Ovary (tissue), 9 donors: Measurements from ENCODE around the gene SLC19A1. TPM values are rescaled to one million over a fixed set of nuclear protein-coding genes. Genes with fewer than 3 reads are reported as not detected.

Source experiments
- DNase-seq, 5 donors: peaks; one replicate each; pipeline ENCODE4 v3.0.0-alpha.2; 2019 to 2020
- H3K27ac ChIP-seq, 2 donors: fragments of 200-600 bp; one replicate each; pipeline versions ENCODE4 v1.5.1 to v1.8.0; 2019 to 2022
- H3K27me3 ChIP-seq: fragments of 200-600 bp; one replicate; pipeline ENCODE4 v1.8.0; 2022
- H3K36me3 ChIP-seq: fragments of 200-600 bp; sonication (generic); one replicate; pipeline ENCODE4 v1.5.1; 2019
- H3K4me1 ChIP-seq: one replicate; pipeline ENCODE4 v1.8.1; 2013; ENCODE audit warnings: mild to moderate bottlenecking, moderate library complexity; ENCODE audit not compliant: insufficient read depth
- H3K4me3 ChIP-seq: fragments of 200-600 bp; sonication (generic); one replicate; pipeline ENCODE4 v1.5.1; 2017
- H3K9me3 ChIP-seq, 2 donors: fragments of 200-600 bp in 1 of 2; sonication (generic) in 1 of 2; one replicate each; pipeline versions ENCODE4 v1.5.1 to v1.8.1; 2013 to 2019; ENCODE audit warnings: mild to moderate bottlenecking in 1 of 2, moderate library complexity in 1 of 2
- CTCF ChIP-seq, 3 donors: fragments of 450-650 bp in 2 of 3; fragments of 200-600 bp in 1 of 3; IDR thresholded peaks; one replicate each; pipeline versions ENCODE4 v1.5.1 to v1.8.0; 2016 to 2022; ENCODE audit warnings: antibody characterized with exemption in 3 of 3, mild to moderate bottlenecking in 1 of 3
- EP300 ChIP-seq: sonication (generic); formaldehyde crosslinking; IDR thresholded peaks from one replicate; pipeline ENCODE4 v1.6.1; 2017; ENCODE audit warnings: antibody characterized with exemption
- POLR2A ChIP-seq: fragments of 450-650 bp; IDR thresholded peaks from one replicate; pipeline ENCODE4 v1.6.1; 2017; ENCODE audit warnings: antibody characterized with exemption, mild to moderate bottlenecking, moderate library complexity
- WGBS, 3 donors: extraction: QIAGEN DNeasy Blood & Tissue Kit in 1 of 3; methylation state at CpG; one replicate each; pipeline versions ENCODE4 v1.1.5 to v1.1.7; 2013 to 2017; 5-methylcytosine and 5-hydroxymethylcytosine counted together
- intact Hi-C, 4 donors: fragments of 100-400 bp; cut with DNase I; formaldehyde crosslinking; loops; one replicate each; pipeline versions ENCODE4 v1.11.0 to v1.15.1; 2022 to 2023
- polyA plus RNA-seq, 2 donors: library from polyadenylated mRNA; stranded (reverse); fragments of 200-250 nt in 1 of 2; fragments of 350-450 nt in 1 of 2; fragmentation: Illumina TruSeq in 1 of 2; extraction: RNeasy Lipid Tissue Mini Kit (QIAGEN cat#74804) in 1 of 2; gene quantifications; one replicate each; pipeline ENCODE4 v1.2.3, GENCODE V29; 2013 to 2014
- total RNA-seq, 7 donors: library from RNA; depleted of rRNA in 2 of 7; stranded (reverse); fragments of >200 nt in 2 of 7; fragmentation: NEBNext Ultra II Directional in 3 of 7; extraction: Animal tissue kit (Norgen Biotek cat#: 25700) in 3 of 7; gene quantifications; one replicate each; pipeline versions ENCODE4 v1.1.0 to v1.2.4, GENCODE V29; 2016 to 2023
- donor health status: DM: no; HTN: no; CAD: no; lungs with moderate emphysema.
- donor health status: DM: no; HTN: no; CAD: no.
- donor health status: Bipolar disorder and iron deficiency.
- donor health status: DM: yes; HTN: yes; CAD: no.
- donor health status: DM: no; HTN: no; CAD: no.
- donor health status: DM: yes; HTN: yes; CAD: no.

SLC19A1 gene
- total and polyA plus RNA-seq, 9 donors, result 0.88 to 18.2 (median 8.1) TPM

DNA sequence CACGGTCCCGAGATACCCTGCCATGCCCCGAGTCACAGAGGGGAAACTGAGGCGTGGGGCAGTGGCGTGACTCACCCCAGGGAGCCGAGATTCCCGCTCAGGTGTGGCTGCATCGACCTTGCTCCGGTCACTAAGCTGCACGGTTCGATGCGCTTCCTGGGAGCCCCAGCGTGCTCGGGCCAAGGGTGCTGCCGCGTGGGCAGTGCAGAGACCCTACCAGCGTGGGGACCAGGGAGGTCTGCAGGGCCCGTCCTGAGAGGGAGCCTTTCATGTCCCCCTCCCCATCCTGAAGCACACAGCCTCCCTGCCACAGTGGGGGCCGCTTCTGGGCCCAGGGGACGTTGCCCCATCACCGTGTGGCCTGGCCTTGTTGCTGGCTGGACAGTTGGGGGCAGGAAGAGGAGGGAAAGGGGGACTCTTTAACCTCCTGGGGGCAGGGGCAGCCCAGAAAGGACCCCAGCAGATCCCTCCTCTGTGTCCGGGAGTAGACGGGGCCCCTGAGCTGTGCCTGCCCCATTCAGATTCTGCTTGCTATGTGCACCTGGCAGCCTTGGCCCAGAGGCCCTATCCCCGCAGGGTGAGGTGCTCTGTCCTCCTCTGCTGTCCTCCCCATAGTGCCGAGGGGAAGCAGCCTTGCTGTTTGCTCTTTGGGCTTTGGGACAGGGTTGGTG, 84.9 kb downstream of the SLC19A1 start:
- Histone ChIP-seq H3K9me3 (no peaks in the 10 kb centered on the region), H3K27ac (no peak overlapping the region), H3K27me3 (no peaks in the 10 kb centered on the region), H3K4me3 (no peak overlapping the region), H3K4me1 (peaks cover 15% of the 10 kb centered on the region), H3K36me3 (no peaks in the 10 kb centered on the region)
- DNase-seq, result peak in 1 of 5 donors; percentile 34
- TF ChIP-seq CTCF (IDR thresholded peaks at IDR 0.05) (no peak), EP300 (no peak), POLR2A (no peak)
- WGBS, 3 donors, result 79 to 87% (median 83%) methylated on average over 21 to 25 of the region's 25 CpGs
- intact Hi-C loops, result loop anchor here in 1 of 4 donors (10.0 kb wide), 1 partner anchor 312 kb away; no protein-coding TSS in a partner anchor

GRCh38 chr21:45456584-45457160, 85.6 kb downstream of the SLC19A1 start:
- WGBS, 3 donors, result 86 to 90% (median 86%) methylated on average over 38 of the region's 38 CpGs
- H3K27ac ChIP-seq, result no peak overlapping the region
- H3K4me3 ChIP-seq, result no peak overlapping the region
- no peaks in the 10 kb centered on the region for H3K27me3 ChIP-seq
- peak in 2 of 5 donors; percentile 25 to 46 for DNase-seq
- TF ChIP-seq POLR2A (no peak), EP300 (no peak), CTCF (IDR thresholded peaks at IDR 0.05) (no peak)
- H3K9me3 ChIP-seq, result no peaks in the 10 kb centered on the region
- peaks cover 15% of the 10 kb centered on the region for H3K4me1 ChIP-seq
- intact Hi-C loops, result loop anchor here in 1 of 4 donors (10.0 kb wide), 1 partner anchor 312 kb away; no protein-coding TSS in a partner anchor
- H3K36me3 ChIP-seq, result no peaks in the 10 kb centered on the region

- DNase-seq, result peak in 3 of 5 donors; percentile 58 to 66 (median 58)
- Histone ChIP-seq H3K9me3 (no peaks in the 10 kb centered on the region), H3K27me3 (no peaks in the 10 kb centered on the region), H3K4me1 (peaks cover 15% of the 10 kb centered on the region), H3K36me3 (no peaks in the 10 kb centered on the region), H3K27ac (no peak overlapping the region), H3K4me3 (peak overlapping the region; percentile 27)
- TF ChIP-seq POLR2A (no peak), CTCF (IDR thresholded peaks at IDR 0.05) (no peak), EP300 (no peak)
- 63 to 70% (median 68%) methylated on average over 46 to 47 of the region's 47 CpGs for WGBS, 3 donors
- intact Hi-C loops, result loop anchor here in 1 of 4 donors (10.0 kb wide), 1 partner anchor 311 kb away; no protein-coding TSS in a partner anchor
Measured at GRCh38 chr21:45455674-45456583, 86.3 kb downstream of the SLC19A1 start.
